GM12873 (cell line): ENCODE measurements around the gene TNPO3.

Experiments used
- CTCF ChIP-seq: IDR thresholded peaks from 2 replicates; pipeline ENCODE4 v1.5.1; 2012; ENCODE audit warnings: low read depth, mild to moderate bottlenecking, moderate library complexity, low read length, control low read depth; ENCODE audit not compliant: insufficient read depth; ENCODE audit errors: missing control alignments

TNPO3 gene

GRCh38 chr7:128919241-128919640 is 135.7 kb downstream of the TNPO3 start:
- no peak for TF ChIP-seq CTCF

- no peak for TF ChIP-seq CTCF
These were observed 136.8 kb downstream of the TNPO3 start for GRCh38 chr7:128918016-128918665.

GRCh38 chr7:128917122-128917521 is 137.8 kb downstream of the TNPO3 start:
- TF ChIP-seq CTCF = no peak

GRCh38 chr7:128916643-128916915 is 138.3 kb downstream of the TNPO3 start:
- no peak for TF ChIP-seq CTCF

GRCh38 chr7:128915841-128916642 is 138.9 kb downstream of the TNPO3 start:
- no peak for TF ChIP-seq CTCF

GRCh38 chr7:128915271-128915819 is 139.6 kb downstream of the TNPO3 start:
- no peak for TF ChIP-seq CTCF

- TF ChIP-seq CTCF = peak; percentile 38
These were observed 140.3 kb downstream of the TNPO3 start for GRCh38 chr7:128914566-128915151.
